Lower leg skin (tissue), 3 donors: ENCODE results near the gene CD209.

Source experiments
- CTCF ChIP-seq, 3 donors: fragments of 450-650 bp; IDR thresholded peaks; one replicate each; pipeline ENCODE4 v1.5.1; 2016; ENCODE audit warnings: antibody characterized with exemption in 3 of 3, mild to moderate bottlenecking in 3 of 3, moderate library complexity in 2 of 3
- POLR2A ChIP-seq, 2 donors: fragments of 450-650 bp; IDR thresholded peaks; one replicate each; pipeline ENCODE4 v1.6.1; 2016 to 2017; ENCODE audit warnings: antibody characterized with exemption in 2 of 2, mild to moderate bottlenecking in 1 of 2, moderate library complexity in 1 of 2

DNA sequence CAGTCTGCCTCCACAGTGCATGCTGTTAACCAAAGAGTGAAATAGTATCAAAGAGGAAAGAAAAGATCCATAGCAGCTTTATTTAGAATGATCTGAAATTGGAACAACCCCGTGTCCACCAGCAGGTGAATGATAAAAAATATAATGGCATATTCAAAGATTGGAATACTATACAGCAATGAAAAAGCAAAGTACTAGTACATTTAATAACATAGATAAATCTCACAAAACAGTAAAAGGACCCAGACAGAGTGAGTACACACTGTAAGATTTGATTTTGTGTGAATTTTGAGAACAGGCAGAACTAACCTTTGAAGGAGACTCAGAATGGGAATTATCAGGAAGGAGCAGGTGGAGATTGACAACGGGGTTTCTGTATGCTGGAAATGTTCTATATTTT, 837 bp upstream of the CD209 start:
- no peak for TF ChIP-seq CTCF (IDR thresholded peaks at IDR 0.05)
- TF ChIP-seq POLR2A (IDR thresholded peaks at IDR 0.05), result no peak
